Stimulated activated effector memory CD8-positive, alpha-beta T cell treated with anti-CD3 and anti-CD28 coated beads, Interleukin-12 subunit alpha, Interleukin-12 subunit beta, amount 100 ng/mL, for 72 hours (primary cell): ENCODE results near the gene OBSL1.
A peak's percentile ranks its signal among the peaks of the same experiment; 100 is the strongest.

ENCODE experiments used
- ATAC-seq: fragments of 150-1000 bp; cut with Tn5 transposase; 2 replicates; pipeline ENCODE4 v1.10.0; 2021
- DNase-seq, 2 donors: peaks; one replicate each; pipeline ENCODE4 v3.0.0; 2021 to 2022; ENCODE audit warnings: low spot score in 2 of 2
- H3K27ac Mint-ChIP-seq: one replicate; pipeline ENCODE4 v1.8.0; 2022; ENCODE audit warnings: mild to moderate bottlenecking, mixed read lengths
- H3K36me3 Mint-ChIP-seq: one replicate; pipeline ENCODE4 v1.8.0; 2022; ENCODE audit warnings: mild to moderate bottlenecking, mixed read lengths
- H3K4me1 Mint-ChIP-seq: one replicate; pipeline ENCODE4 v1.8.0; 2022; ENCODE audit warnings: mixed read lengths
- H3K4me3 Mint-ChIP-seq: one replicate; pipeline ENCODE4 v1.8.0; 2022; ENCODE audit warnings: mild to moderate bottlenecking, mixed read lengths
- H3K9me3 Mint-ChIP-seq: one replicate; pipeline ENCODE4 v1.8.0; 2022; ENCODE audit warnings: mixed read lengths

OBSL1 gene

GRCh38 chr2:219511547-219512325 lies 59.6 kb downstream of the OBSL1 start:
- ATAC-seq, result no peak
- H3K36me3 Mint-ChIP-seq, result peaks cover 15% of the 10 kb centered on the region
- no peak overlapping the region for H3K4me3 Mint-ChIP-seq
- H3K9me3 Mint-ChIP-seq, result no peaks in the 10 kb centered on the region
- no peak overlapping the region for H3K27ac Mint-ChIP-seq
- H3K4me1 Mint-ChIP-seq, result peaks cover 36% of the 10 kb centered on the region
- no peak for DNase-seq

GRCh38 chr2:219510512-219511135 lies 60.7 kb downstream of the OBSL1 start:
- H3K36me3 Mint-ChIP-seq, result peaks cover 26% of the 10 kb centered on the region

GRCh38 chr2:219509780-219510511 lies 61.4 kb downstream of the OBSL1 start:
- ATAC-seq, result peak; percentile 79
- H3K4me3 Mint-ChIP-seq, result peak overlapping the region; percentile 44
- peak overlapping the region; percentile 34 for H3K27ac Mint-ChIP-seq
- DNase-seq, result peak in 1 of 2 donors; percentile 75
- H3K9me3 Mint-ChIP-seq, result no peaks in the 10 kb centered on the region
- H3K36me3 Mint-ChIP-seq, result peaks cover 33% of the 10 kb centered on the region
- H3K4me1 Mint-ChIP-seq, result peaks cover 36% of the 10 kb centered on the region

More at GRCh38 chr2:219510512-219511135, 60.7 kb downstream of the OBSL1 start:
- peak overlapping the region; percentile 44 for H3K4me3 Mint-ChIP-seq
- H3K27ac Mint-ChIP-seq, result peak overlapping the region; percentile 34
- peaks cover 36% of the 10 kb centered on the region for H3K4me1 Mint-ChIP-seq
- no peaks in the 10 kb centered on the region for H3K9me3 Mint-ChIP-seq
- DNase-seq (no peak), ATAC-seq (no peak)

- Mint-ChIP-seq H3K36me3 (peaks cover 40% of the 10 kb centered on the region), H3K9me3 (no peaks in the 10 kb centered on the region), H3K27ac (peak overlapping the region; percentile 34), H3K4me1 (peaks cover 33% of the 10 kb centered on the region), H3K4me3 (peak overlapping the region; percentile 44)
- ATAC-seq (peak; percentile 31), DNase-seq (no peak)
Measured at GRCh38 chr2:219508971-219509779, 62.2 kb downstream of the OBSL1 start.

- Mint-ChIP-seq H3K4me3 (no peak overlapping the region), H3K9me3 (no peaks in the 10 kb centered on the region), H3K27ac (no peak overlapping the region), H3K36me3 (peaks cover 43% of the 10 kb centered on the region), H3K4me1 (peaks cover 25% of the 10 kb centered on the region)
- DNase-seq (no peak), ATAC-seq (no peak)
Measured at GRCh38 chr2:219508444-219508734, 63.0 kb downstream of the OBSL1 start.

DNA sequence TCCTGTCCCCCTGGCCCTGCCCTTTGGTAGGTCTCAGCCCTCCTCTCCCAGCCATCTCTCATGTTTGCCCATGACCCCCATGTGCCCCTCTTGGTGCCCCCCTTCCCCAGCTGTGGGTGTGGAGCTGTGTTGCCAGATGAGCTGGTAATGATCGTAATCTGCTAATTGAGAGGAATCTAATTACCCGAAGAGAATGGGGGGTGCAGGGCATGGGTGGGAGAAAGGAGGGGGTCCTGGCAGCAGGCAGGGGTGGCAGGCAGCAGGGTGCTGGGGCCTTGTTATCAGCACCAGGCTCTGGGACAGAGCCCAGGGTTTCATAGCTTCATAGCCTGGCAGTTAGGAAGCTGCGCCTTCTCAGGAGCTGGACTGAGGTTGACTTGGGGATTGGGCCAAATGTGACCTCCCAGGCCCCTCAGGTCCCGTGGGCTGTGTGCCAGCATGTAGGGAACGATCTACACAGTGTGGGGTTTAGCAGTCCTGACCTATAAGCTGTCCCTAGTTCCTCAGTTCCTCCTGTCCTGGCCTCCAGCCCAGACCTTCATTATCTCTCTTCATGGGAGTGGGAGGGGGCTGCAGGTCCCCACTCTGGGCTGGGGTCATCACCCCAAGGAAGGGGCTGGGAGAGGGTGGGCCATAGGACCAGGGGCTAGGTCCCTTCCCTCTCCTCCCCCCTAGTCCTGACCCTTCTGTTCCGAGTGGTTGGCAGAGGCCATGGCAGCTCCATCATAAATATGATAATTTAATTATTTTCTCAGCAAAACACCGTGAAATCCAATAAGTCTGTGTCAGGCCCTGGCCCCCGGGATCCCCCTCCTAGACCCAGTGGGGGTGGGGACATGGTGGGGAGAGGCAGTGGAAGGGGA lies 63.5 kb downstream of the OBSL1 start:
- no peak overlapping the region for H3K27ac Mint-ChIP-seq
- no peaks in the 10 kb centered on the region for H3K9me3 Mint-ChIP-seq
- DNase-seq (no peak), ATAC-seq (no peak)
- H3K4me3 Mint-ChIP-seq, result no peak overlapping the region
- H3K4me1 Mint-ChIP-seq, result peaks cover 20% of the 10 kb centered on the region
- peaks cover 49% of the 10 kb centered on the region for H3K36me3 Mint-ChIP-seq

GRCh38 chr2:219506802-219507526 lies 64.4 kb downstream of the OBSL1 start:
- no peak for DNase-seq
- ATAC-seq, result no peak
- no peak overlapping the region for H3K4me3 Mint-ChIP-seq
- peak overlapping the region; percentile 40 for H3K27ac Mint-ChIP-seq
- H3K4me1 Mint-ChIP-seq, result peaks cover 17% of the 10 kb centered on the region
- no peaks in the 10 kb centered on the region for H3K9me3 Mint-ChIP-seq
- H3K36me3 Mint-ChIP-seq, result peaks cover 53% of the 10 kb centered on the region

DNA sequence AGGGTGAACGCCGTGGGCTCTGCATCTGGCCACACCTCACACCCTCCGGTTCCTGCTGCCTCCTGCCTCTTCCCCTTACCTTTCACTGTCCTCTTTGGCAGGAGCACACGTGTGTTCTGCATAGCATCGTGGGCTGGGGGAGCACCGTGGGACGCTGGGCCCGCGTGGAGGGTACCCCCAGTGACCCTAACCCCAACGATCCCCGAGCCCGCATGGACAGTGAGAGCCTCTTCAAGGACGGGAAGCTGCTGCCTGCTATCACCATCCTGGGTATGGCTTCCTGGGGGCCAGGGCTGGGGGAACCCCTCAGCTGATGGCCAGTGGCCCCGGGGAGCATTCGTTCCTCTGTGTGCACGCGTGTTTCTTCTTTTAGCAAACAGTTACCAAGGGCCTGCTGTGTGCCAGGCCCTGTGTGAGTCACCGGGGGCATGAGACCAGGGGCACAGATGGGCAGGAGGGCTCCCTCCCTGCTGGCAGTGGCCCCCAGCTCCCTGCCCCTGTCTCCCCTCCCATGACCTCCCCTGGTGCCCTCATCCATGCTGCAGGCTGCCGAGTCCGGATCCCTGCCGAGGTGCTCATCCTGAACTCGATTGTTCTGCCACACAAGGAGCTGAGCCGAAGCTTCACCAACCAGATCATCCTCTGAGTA lies 65.1 kb downstream of the OBSL1 start:
- no peak for DNase-seq
- Mint-ChIP-seq H3K4me1 (peaks cover 23% of the 10 kb centered on the region), H3K36me3 (peaks cover 53% of the 10 kb centered on the region), H3K4me3 (no peak overlapping the region), H3K27ac (peak overlapping the region; percentile 40), H3K9me3 (no peaks in the 10 kb centered on the region)
- ATAC-seq, result no peak

- DNase-seq (no peak), ATAC-seq (no peak)
- peaks cover 24% of the 10 kb centered on the region for H3K4me1 Mint-ChIP-seq
- H3K9me3 Mint-ChIP-seq, result no peaks in the 10 kb centered on the region
- no peak overlapping the region for H3K4me3 Mint-ChIP-seq
- H3K27ac Mint-ChIP-seq, result no peak overlapping the region
- peaks cover 53% of the 10 kb centered on the region for H3K36me3 Mint-ChIP-seq
Measured at GRCh38 chr2:219505585-219505984, 65.8 kb downstream of the OBSL1 start.

DNA sequence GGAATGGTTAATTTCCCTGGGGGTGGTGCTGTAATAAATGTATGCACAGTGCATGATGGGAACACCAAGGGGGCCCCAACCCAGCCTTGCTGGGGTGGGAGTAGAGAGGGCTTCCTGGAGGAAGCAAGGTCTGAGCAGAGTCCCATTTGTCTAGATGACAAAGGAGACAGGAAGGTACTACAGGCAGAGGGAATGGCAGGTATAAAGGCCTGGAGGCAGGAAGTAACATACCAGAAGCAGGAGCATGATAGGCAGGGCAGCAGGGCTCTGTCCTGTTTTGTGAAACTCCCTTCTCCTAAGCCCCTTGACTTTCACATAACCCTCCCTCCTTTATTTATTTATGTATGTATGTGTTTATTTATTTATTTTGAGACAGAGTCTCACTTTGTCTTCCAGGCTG lies 68.7 kb downstream of the OBSL1 start:
- ATAC-seq (no peak), DNase-seq (no peak)
- Mint-ChIP-seq H3K4me1 (peaks cover 40% of the 10 kb centered on the region), H3K4me3 (no peak overlapping the region), H3K9me3 (no peaks in the 10 kb centered on the region), H3K27ac (no peak overlapping the region), H3K36me3 (peaks cover 57% of the 10 kb centered on the region)

- ATAC-seq (no peak), DNase-seq (no peak)
- H3K36me3 Mint-ChIP-seq, result peaks cover 50% of the 10 kb centered on the region
- peak overlapping the region; percentile 69 for H3K27ac Mint-ChIP-seq
- H3K9me3 Mint-ChIP-seq, result no peaks in the 10 kb centered on the region
- peaks cover 47% of the 10 kb centered on the region for H3K4me1 Mint-ChIP-seq
- no peak overlapping the region for H3K4me3 Mint-ChIP-seq
Measured at GRCh38 chr2:219501849-219502248, 69.5 kb downstream of the OBSL1 start.
